ENCODE results near the gene AKAP10. TPM values are rescaled to one million over a fixed set of nuclear protein-coding genes. Genes with fewer than 3 reads are reported as not detected.

The AKAP10 gene
- polyA plus RNA-seq, 3 donors, result 13.1 to 62.6 (median 15.4) TPM

- Mint-ChIP-seq H3K4me1 (peaks cover 23% of the 10 kb centered on the region), H3K27ac (peak overlapping the region in 4 of 7 donors; percentile 26 to 75 (median 42)), H3K27me3 (ENCODE audit: low read depth in 3 of 3) (no peaks in the 10 kb centered on the region), H3K4me3 (no peak overlapping the region), H3K9me3 (no peaks in the 10 kb centered on the region), H3K36me3 (peaks cover 38 to 57% of the 10 kb centered on the region in 2 donors)
- no peaks in the 10 kb centered on the region for H3K27me3 ChIP-seq (ENCODE audit: control insufficient read depth in 2 of 2, insufficient read depth in 2 of 2, low read length in 2 of 2)
- peaks cover 34 to 57% of the 10 kb centered on the region in 2 donors for H3K36me3 ChIP-seq (replicated peaks in 1 of 2; ENCODE audit: control insufficient read depth in 1 of 2, insufficient read depth in 2 of 2, low read length in 2 of 2)
- no peak overlapping the region for H3K4me3 ChIP-seq (replicated peaks in 1 of 3; ENCODE audit: low read depth in 2 of 3, low read length in 3 of 3)
- intact Hi-C loops (cut with micrococcal nuclease), result no loop called here
- H3K27ac ChIP-seq (ENCODE audit: low read depth in 1 of 2, low read length in 2 of 2), result peak overlapping the region in 1 of 2 donors; percentile 46
- no peaks in the 10 kb centered on the region for H3K9me3 ChIP-seq (replicated peaks in 1 of 2; ENCODE audit: control insufficient read depth in 1 of 2, insufficient read depth in 1 of 2, low read length in 2 of 2)
- H3K79me2 ChIP-seq (ENCODE audit: insufficient read depth, low read length), result no peaks in the 10 kb centered on the region
- WGBS (ENCODE audit: insufficient coverage), result no CpG with 5 or more reads among the region's 2 CpGs
- H4K20me1 ChIP-seq (ENCODE audit: insufficient read depth, low read length), result peaks cover 9% of the 10 kb centered on the region
- TF ChIP-seq CTCF (IDR thresholded peaks at IDR 0.05), result no peak
- no peak for DNase-seq
- H3K4me2 ChIP-seq (replicated peaks; ENCODE audit: extremely low read depth, low read length, poor library complexity, severe bottlenecking), result no peak overlapping the region
- no peak overlapping the region for H3K9ac ChIP-seq (ENCODE audit: insufficient read depth, low read length, poor library complexity, severe bottlenecking)
- peaks cover 16 to 18% of the 10 kb centered on the region in 2 donors for H3K4me1 ChIP-seq (ENCODE audit: control insufficient read depth in 1 of 2, insufficient read depth in 2 of 2, low read length in 2 of 2)
- no peak overlapping the region for H2AFZ ChIP-seq (ENCODE audit: insufficient read depth, low read depth, low read length, poor library complexity, severe bottlenecking)
These were observed 76.8 kb downstream of the AKAP10 start for GRCh38 chr17:19900809-19901208.

GRCh38 chr17:19897903-19898302, 79.7 kb downstream of the AKAP10 start:
- Mint-ChIP-seq H3K4me3 (no peak overlapping the region), H3K27me3 (ENCODE audit: low read depth in 3 of 3) (no peaks in the 10 kb centered on the region), H3K27ac (peak overlapping the region in 1 of 7 donors; percentile 39), H3K36me3 (peaks cover 18 to 36% of the 10 kb centered on the region in 2 donors), H3K4me1 (peaks cover 14% of the 10 kb centered on the region), H3K9me3 (no peaks in the 10 kb centered on the region)
- H2AFZ ChIP-seq (ENCODE audit: insufficient read depth, low read depth, low read length, poor library complexity, severe bottlenecking), result no peak overlapping the region
- 92% methylated on average over 2 of the region's 2 CpGs for WGBS (ENCODE audit: insufficient coverage)
- H3K9me3 ChIP-seq (replicated peaks in 1 of 2; ENCODE audit: control insufficient read depth in 1 of 2, insufficient read depth in 1 of 2, low read length in 2 of 2), result no peaks in the 10 kb centered on the region
- no peaks in the 10 kb centered on the region for H3K79me2 ChIP-seq (ENCODE audit: insufficient read depth, low read length)
- TF ChIP-seq CTCF (IDR thresholded peaks at IDR 0.05), result no peak
- no peaks in the 10 kb centered on the region for H3K27me3 ChIP-seq (ENCODE audit: control insufficient read depth in 2 of 2, insufficient read depth in 2 of 2, low read length in 2 of 2)
- H3K9ac ChIP-seq (ENCODE audit: insufficient read depth, low read length, poor library complexity, severe bottlenecking), result no peak overlapping the region
- no peak overlapping the region for H3K4me3 ChIP-seq (replicated peaks in 1 of 3; ENCODE audit: low read depth in 2 of 3, low read length in 3 of 3)
- no peak overlapping the region for H3K4me2 ChIP-seq (replicated peaks; ENCODE audit: extremely low read depth, low read length, poor library complexity, severe bottlenecking)
- peaks cover 3 to 7% of the 10 kb centered on the region in 2 donors for H3K4me1 ChIP-seq (ENCODE audit: control insufficient read depth in 1 of 2, insufficient read depth in 2 of 2, low read length in 2 of 2)
- no peak for DNase-seq
- no peak overlapping the region for H3K27ac ChIP-seq (ENCODE audit: low read depth in 1 of 2, low read length in 2 of 2)
- H4K20me1 ChIP-seq (ENCODE audit: insufficient read depth, low read length), result peaks cover 9% of the 10 kb centered on the region
- H3K36me3 ChIP-seq (replicated peaks in 1 of 2; ENCODE audit: control insufficient read depth in 1 of 2, insufficient read depth in 2 of 2, low read length in 2 of 2), result peaks cover 17 to 37% of the 10 kb centered on the region in 2 donors
- intact Hi-C loops (cut with micrococcal nuclease), result no loop called here

All from CD14-positive monocyte (primary cell).